Measurements from ENCODE around the gene SORBS1.

Gene SORBS1

DNA sequence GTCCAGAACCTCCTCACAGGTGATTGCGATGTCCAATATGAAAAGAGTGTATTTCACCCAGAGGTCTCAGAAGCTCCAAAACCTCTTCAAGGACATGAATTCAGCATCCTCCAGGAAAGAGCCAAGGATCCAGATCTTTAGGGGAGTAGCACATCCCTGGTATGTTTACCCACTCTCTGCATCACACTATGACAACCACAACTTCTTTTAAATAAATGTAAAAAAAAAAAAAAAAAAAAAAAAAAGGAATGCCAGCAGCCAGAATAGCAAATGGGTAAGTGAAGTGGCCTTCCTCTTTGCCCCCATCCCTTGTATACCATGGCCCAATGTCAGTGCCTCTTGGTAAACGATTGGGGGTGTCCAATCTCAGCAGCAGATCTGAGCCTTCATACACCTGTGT is 67.3 kb downstream of the SORBS1 start:
- Histone ChIP-seq H3K36me3 (ENCODE audit: control insufficient read depth in 2 of 2, insufficient read depth in 2 of 2, low read length in 2 of 2) (peaks cover 14 to 34% of the 10 kb centered on the region in 2 donors), H3K9me3 (ENCODE audit: control insufficient read depth in 2 of 2, low read length in 2 of 2) (no peaks in the 10 kb centered on the region), H3K27ac (ENCODE audit: low read length) (peak overlapping the region; percentile 73), H3K4me1 (ENCODE audit: control insufficient read depth, insufficient read depth, low read length) (peaks cover 45% of the 10 kb centered on the region), H3K4me3 (ENCODE audit: low read length in 2 of 2) (no peak overlapping the region), H3K9ac (ENCODE audit: low read length in 2 of 2) (no peak overlapping the region), H3K27me3 (ENCODE audit: control insufficient read depth in 1 of 2, insufficient read depth in 2 of 2, low read length in 2 of 2) (no peaks in the 10 kb centered on the region)

DNA sequence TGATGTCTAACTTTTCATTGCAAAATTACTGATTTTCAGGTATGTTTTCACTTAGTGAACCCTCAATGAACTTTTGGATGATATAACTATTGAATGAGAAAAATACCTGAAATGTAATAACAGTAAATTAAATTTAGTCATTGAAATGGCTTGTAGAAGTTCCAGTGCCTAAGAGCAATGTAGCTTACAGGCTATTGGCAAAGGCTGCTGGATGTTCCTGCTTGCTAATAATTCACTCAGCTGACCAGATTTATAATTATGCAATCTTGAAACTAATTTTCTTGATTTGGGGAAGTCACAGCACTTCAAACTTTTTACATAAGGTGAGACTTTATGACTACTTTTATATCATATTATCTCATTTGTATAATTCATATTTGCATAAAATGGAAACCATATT is 73.2 kb downstream of the SORBS1 start:
- peaks cover 34% of the 10 kb centered on the region for H3K4me1 ChIP-seq (ENCODE audit: control insufficient read depth, insufficient read depth, low read length)
- H3K9me3 ChIP-seq (ENCODE audit: control insufficient read depth in 2 of 2, low read length in 2 of 2): no peaks in the 10 kb centered on the region
- no peak overlapping the region for H3K9ac ChIP-seq (ENCODE audit: low read length in 2 of 2)
- peaks cover 25 to 49% of the 10 kb centered on the region in 2 donors for H3K36me3 ChIP-seq (ENCODE audit: control insufficient read depth in 2 of 2, insufficient read depth in 2 of 2, low read length in 2 of 2)
- H3K27me3 ChIP-seq (ENCODE audit: control insufficient read depth in 1 of 2, insufficient read depth in 2 of 2, low read length in 2 of 2): no peaks in the 10 kb centered on the region
- no peak overlapping the region for H3K27ac ChIP-seq (ENCODE audit: low read length)
- no peak overlapping the region for H3K4me3 ChIP-seq (ENCODE audit: low read length in 2 of 2)

DNA sequence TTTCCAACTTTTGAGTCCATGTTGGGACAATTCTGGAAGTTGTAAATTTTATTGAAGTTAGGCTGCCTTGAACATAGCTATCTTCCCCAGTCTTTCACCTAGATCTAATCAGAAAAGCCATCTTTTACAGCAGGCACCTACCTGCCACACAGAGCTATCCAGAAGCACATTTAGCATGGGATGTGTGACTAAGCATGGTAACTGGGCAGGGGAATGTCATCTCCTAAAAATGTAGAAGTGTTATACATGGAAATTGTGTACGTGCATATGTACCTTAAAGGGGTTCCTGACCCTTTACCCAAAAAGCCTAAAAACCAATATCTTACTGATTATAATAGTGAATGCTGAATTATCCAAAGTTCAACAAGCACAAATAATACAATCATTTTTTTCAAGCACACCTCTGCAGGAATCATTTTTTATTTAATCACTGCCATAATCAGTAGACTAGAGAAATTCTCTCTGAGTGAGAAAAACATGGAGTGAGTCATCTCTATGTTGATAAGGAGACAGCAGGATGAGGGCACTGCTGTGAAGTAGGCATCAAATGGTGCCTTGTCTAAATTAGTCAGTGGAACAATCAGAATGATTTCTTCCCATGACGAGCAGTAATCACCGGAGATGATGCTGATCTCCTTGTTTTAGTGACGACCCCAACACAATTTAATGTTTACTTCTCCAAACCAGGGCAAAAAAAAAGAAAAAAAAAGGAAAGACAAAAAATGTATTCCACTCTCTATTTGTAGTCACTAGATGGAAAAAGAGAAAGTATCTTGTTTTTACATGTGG is 75.9 kb downstream of the SORBS1 start:
- Histone ChIP-seq H3K27me3 (ENCODE audit: control insufficient read depth in 1 of 2, insufficient read depth in 2 of 2, low read length in 2 of 2) (no peaks in the 10 kb centered on the region), H3K9ac (ENCODE audit: low read length in 2 of 2) (no peak overlapping the region), H3K9me3 (ENCODE audit: control insufficient read depth in 2 of 2, low read length in 2 of 2) (no peaks in the 10 kb centered on the region), H3K4me1 (ENCODE audit: control insufficient read depth, insufficient read depth, low read length) (peaks cover 55% of the 10 kb centered on the region), H3K36me3 (ENCODE audit: control insufficient read depth in 2 of 2, insufficient read depth in 2 of 2, low read length in 2 of 2) (peaks cover 27 to 32% of the 10 kb centered on the region in 2 donors), H3K27ac (ENCODE audit: low read length) (peak overlapping the region; percentile 42), H3K4me3 (ENCODE audit: low read length in 2 of 2) (no peak overlapping the region)

DNA sequence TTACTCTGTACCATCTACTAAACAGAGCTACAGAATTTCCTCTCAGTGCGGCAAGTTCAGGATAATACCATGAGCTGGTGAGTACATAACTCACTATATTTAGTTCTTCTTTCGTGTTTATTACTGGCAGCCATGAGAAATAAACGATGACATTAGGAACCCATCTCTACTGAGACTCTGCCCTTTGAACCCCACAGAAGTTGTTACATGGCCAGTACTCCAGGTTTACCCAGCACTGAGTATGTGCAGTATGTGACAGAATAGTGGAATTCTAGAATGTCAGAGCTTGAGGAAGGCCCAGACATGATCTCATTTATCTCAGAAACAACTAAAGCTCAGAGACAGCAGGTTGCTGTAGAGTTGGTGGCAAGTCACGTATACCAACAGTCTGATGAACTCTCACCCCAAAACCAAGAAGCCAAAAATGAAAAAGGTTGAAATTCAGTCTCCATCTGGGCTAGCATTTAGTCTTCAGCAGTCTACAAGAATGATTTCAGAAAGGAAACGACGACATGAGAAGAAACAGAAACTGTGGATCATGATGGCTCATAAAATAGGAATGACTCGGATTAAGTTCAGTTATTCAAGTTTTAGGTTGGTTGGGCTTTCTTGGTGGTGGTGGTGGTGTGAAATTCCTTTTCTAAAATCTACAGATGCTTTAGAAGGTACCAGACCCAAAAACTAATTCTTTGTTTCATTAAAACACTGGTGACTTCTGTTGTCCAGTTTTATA is 78.5 kb downstream of the SORBS1 start:
- H3K36me3 ChIP-seq (ENCODE audit: control insufficient read depth in 2 of 2, insufficient read depth in 2 of 2, low read length in 2 of 2): peaks cover 16 to 18% of the 10 kb centered on the region in 2 donors
- H3K27me3 ChIP-seq (ENCODE audit: control insufficient read depth in 1 of 2, insufficient read depth in 2 of 2, low read length in 2 of 2): no peaks in the 10 kb centered on the region
- peak overlapping the region; percentile 8 to 14 for H3K4me3 ChIP-seq (ENCODE audit: low read length in 2 of 2)
- H3K9me3 ChIP-seq (ENCODE audit: control insufficient read depth in 2 of 2, low read length in 2 of 2): no peaks in the 10 kb centered on the region
- H3K9ac ChIP-seq (ENCODE audit: low read length in 2 of 2): peak overlapping the region in 1 of 2 donors; percentile 5
- peak overlapping the region; percentile 96 for H3K27ac ChIP-seq (ENCODE audit: low read length)
- H3K4me1 ChIP-seq (ENCODE audit: control insufficient read depth, insufficient read depth, low read length): peaks cover 59% of the 10 kb centered on the region

DNA sequence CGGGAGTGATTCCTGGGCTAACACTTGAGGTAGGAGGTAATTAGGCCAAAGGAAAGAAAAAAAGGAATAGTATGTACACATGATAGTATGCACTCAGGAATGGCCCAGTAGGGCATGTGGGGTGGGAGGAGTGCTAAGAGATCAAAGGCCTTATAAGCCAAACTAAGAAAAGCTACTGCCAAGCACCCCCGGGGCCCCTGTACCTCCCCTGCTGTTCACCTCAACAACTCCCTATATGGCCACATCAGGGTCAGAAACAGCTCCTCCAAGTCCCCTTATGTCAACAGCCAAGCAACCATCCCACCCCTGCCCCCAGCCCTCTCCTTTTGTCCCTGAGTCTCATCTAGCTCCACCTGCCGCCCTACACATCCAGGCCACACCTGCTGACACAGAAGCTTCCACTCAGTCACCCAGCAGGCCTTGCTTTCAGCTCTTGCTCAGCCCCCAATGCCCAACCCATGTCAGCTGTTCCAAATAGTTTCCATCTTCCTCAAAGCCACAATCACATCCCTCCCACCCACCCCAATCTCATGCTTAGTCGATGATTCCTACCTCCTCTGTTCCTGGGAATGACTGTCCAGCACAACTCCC is 80.2 kb downstream of the SORBS1 start:
- H3K9me3 ChIP-seq (ENCODE audit: control insufficient read depth in 2 of 2, low read length in 2 of 2): no peaks in the 10 kb centered on the region
- peaks cover 61% of the 10 kb centered on the region for H3K4me1 ChIP-seq (ENCODE audit: control insufficient read depth, insufficient read depth, low read length)
- H3K36me3 ChIP-seq (ENCODE audit: control insufficient read depth in 2 of 2, insufficient read depth in 2 of 2, low read length in 2 of 2): peaks cover 7 to 13% of the 10 kb centered on the region in 2 donors
- peak overlapping the region; percentile 45 to 73 for H3K9ac ChIP-seq (ENCODE audit: low read length in 2 of 2)
- peak overlapping the region; percentile 96 for H3K27ac ChIP-seq (ENCODE audit: low read length)
- no peaks in the 10 kb centered on the region for H3K27me3 ChIP-seq (ENCODE audit: control insufficient read depth in 1 of 2, insufficient read depth in 2 of 2, low read length in 2 of 2)
- peak overlapping the region; percentile 31 to 60 for H3K4me3 ChIP-seq (ENCODE audit: low read length in 2 of 2)

GRCh38 chr10:95480102-95480900 is 80.9 kb downstream of the SORBS1 start:
- peak overlapping the region; percentile 45 to 73 for H3K9ac ChIP-seq (ENCODE audit: low read length in 2 of 2)
- H3K4me3 ChIP-seq (ENCODE audit: low read length in 2 of 2): peak overlapping the region; percentile 31 to 60
- H3K36me3 ChIP-seq (ENCODE audit: control insufficient read depth in 2 of 2, insufficient read depth in 2 of 2, low read length in 2 of 2): peaks cover under 1 to 12% of the 10 kb centered on the region in 2 donors
- peak overlapping the region; percentile 96 for H3K27ac ChIP-seq (ENCODE audit: low read length)
- peaks cover 64% of the 10 kb centered on the region for H3K4me1 ChIP-seq (ENCODE audit: control insufficient read depth, insufficient read depth, low read length)
- no peaks in the 10 kb centered on the region for H3K9me3 ChIP-seq (ENCODE audit: control insufficient read depth in 2 of 2, low read length in 2 of 2)
- H3K27me3 ChIP-seq (ENCODE audit: control insufficient read depth in 1 of 2, insufficient read depth in 2 of 2, low read length in 2 of 2): no peaks in the 10 kb centered on the region

DNA sequence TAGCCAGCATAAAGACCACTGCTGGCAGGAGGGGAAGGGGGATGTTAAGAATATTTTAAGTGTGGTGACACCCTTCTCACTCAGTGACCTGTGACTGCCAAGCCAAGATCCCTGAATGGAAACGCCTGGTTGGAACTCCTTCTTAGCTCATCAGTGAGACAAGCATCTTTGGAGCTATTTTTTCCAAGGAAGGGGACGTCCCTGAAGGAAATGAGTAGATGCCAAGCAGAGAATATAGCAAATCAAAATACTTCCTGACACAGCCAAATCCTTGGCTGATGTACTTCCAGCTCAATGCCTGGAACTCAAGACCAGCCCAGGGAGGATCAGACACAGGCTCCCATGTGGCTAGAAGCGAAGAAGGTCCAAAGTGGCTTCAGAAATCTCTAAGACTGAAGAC is 82.2 kb downstream of the SORBS1 start:
- H3K9ac ChIP-seq (ENCODE audit: low read length in 2 of 2): peak overlapping the region; percentile 45 to 73

GRCh38 chr10:95478185-95478584 is 83.0 kb downstream of the SORBS1 start:
- H3K9ac ChIP-seq (ENCODE audit: low read length in 2 of 2): peak overlapping the region in 1 of 2 donors; percentile 45
- H3K27me3 ChIP-seq (ENCODE audit: control insufficient read depth in 1 of 2, insufficient read depth in 2 of 2, low read length in 2 of 2): no peaks in the 10 kb centered on the region
- H3K27ac ChIP-seq (ENCODE audit: low read length): peak overlapping the region; percentile 96
- H3K4me3 ChIP-seq (ENCODE audit: low read length in 2 of 2): no peak overlapping the region
- no peaks in the 10 kb centered on the region for H3K9me3 ChIP-seq (ENCODE audit: control insufficient read depth in 2 of 2, low read length in 2 of 2)
- H3K4me1 ChIP-seq (ENCODE audit: control insufficient read depth, insufficient read depth, low read length): peaks cover 81% of the 10 kb centered on the region
- H3K36me3 ChIP-seq (ENCODE audit: control insufficient read depth in 2 of 2, insufficient read depth in 2 of 2, low read length in 2 of 2): peaks cover 0 to 8% of the 10 kb centered on the region in 2 donors

More for the DNA sequence above, 82.2 kb downstream of the SORBS1 start:
- H3K9me3 ChIP-seq (ENCODE audit: control insufficient read depth in 2 of 2, low read length in 2 of 2): no peaks in the 10 kb centered on the region
- no peaks in the 10 kb centered on the region for H3K27me3 ChIP-seq (ENCODE audit: control insufficient read depth in 1 of 2, insufficient read depth in 2 of 2, low read length in 2 of 2)
- H3K36me3 ChIP-seq (ENCODE audit: control insufficient read depth in 2 of 2, insufficient read depth in 2 of 2, low read length in 2 of 2): peaks cover 0 to 8% of the 10 kb centered on the region in 2 donors
- peak overlapping the region; percentile 96 for H3K27ac ChIP-seq (ENCODE audit: low read length)
- peak overlapping the region in 1 of 2 donors; percentile 29 for H3K4me3 ChIP-seq (ENCODE audit: low read length in 2 of 2)
- peaks cover 77% of the 10 kb centered on the region for H3K4me1 ChIP-seq (ENCODE audit: control insufficient read depth, insufficient read depth, low read length)

- Histone ChIP-seq H3K9ac (ENCODE audit: low read length in 2 of 2) (peak overlapping the region; percentile 19 to 43), H3K27ac (ENCODE audit: low read length) (peak overlapping the region; percentile 96), H3K4me3 (ENCODE audit: low read length in 2 of 2) (peak overlapping the region in 1 of 2 donors; percentile 29), H3K36me3 (ENCODE audit: control insufficient read depth in 2 of 2, insufficient read depth in 2 of 2, low read length in 2 of 2) (peaks cover 0 to 2% of the 10 kb centered on the region in 2 donors), H3K27me3 (ENCODE audit: control insufficient read depth in 1 of 2, insufficient read depth in 2 of 2, low read length in 2 of 2) (no peaks in the 10 kb centered on the region), H3K4me1 (ENCODE audit: control insufficient read depth, insufficient read depth, low read length) (peaks cover 77% of the 10 kb centered on the region), H3K9me3 (ENCODE audit: control insufficient read depth in 2 of 2, low read length in 2 of 2) (no peaks in the 10 kb centered on the region)
Observed at GRCh38 chr10:95477175-95477520, 84.0 kb downstream of the SORBS1 start.

Measured in stomach smooth muscle (tissue), 2 donors.